Prostate gland (tissue), 2 donors: ENCODE data around the gene BCL2L2.

ENCODE experiments used
- CTCF ChIP-seq, 4 experiments: fragments of 200-600 bp in 2 of 4; fragments of 450-650 bp in 2 of 4; sonication (generic) in 2 of 4; IDR thresholded peaks; 1 replicate in 3 of 4; 2 replicates in 1 of 4; pipeline ENCODE4 v1.5.1; 2016 to 2019; ENCODE audit warnings: antibody characterized with exemption in 4 of 4, mild to moderate bottlenecking in 2 of 4, moderate library complexity in 2 of 4
- POLR2A ChIP-seq: fragments of 450-650 bp; IDR thresholded peaks from one replicate; pipeline ENCODE4 v1.6.1; 2016; ENCODE audit warnings: antibody characterized with exemption, mild to moderate bottlenecking

- TF ChIP-seq CTCF (IDR thresholded peaks at IDR 0.05) (peak in 1 of 4 experiments; percentile 5), POLR2A (peak; percentile 68)
These were observed 14.2 kb downstream of the BCL2L2 start, which contains the start of gene PABPN1 for GRCh38 chr14:23320584-23321571.
